Measurements from ENCODE around the gene OPN5. TPM values are rescaled to one million over a fixed set of nuclear protein-coding genes. Genes with fewer than 3 reads are reported as not detected.

Gene OPN5
- total and polyA plus RNA-seq, 12 donors: 0.15 to 1.1 (median 0.35) TPM; not detected in 3

DNA sequence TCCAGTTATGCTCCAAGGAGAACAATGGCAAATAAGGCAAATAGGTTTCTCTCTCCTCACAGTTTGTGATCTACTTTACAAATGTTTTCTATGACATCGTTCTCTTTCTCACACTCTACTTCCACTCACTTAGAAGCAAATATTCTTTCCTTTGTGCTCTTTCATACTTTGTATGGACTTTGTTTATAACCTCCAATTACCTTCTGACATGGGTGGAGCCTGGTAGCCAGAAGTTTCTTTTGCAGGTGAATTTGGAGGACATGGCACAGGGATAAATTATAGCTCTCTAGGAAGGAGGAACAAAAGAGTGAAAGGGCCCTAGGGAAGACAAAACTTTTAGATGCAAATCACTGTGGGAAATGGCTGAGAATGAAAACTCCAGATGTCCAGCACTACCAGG lies 69.3 kb downstream of the OPN5 start:
- WGBS, 2 donors: 70 to 84% methylated on average over 1 of the region's 1 CpG
- H3K4me1 ChIP-seq: peaks cover 0 to 7% (median 0%) of the 10 kb centered on the region in 9 donors
- intact Hi-C loops (cut with DNase I): no loop called here
- H3K27ac ChIP-seq: no peak overlapping the region
- peaks cover 0 to 7% (median 0%) of the 10 kb centered on the region in 7 donors for H3K27me3 ChIP-seq
- H3K4me3 ChIP-seq: no peak overlapping the region
- no peak for DNase-seq
- H3K36me3 ChIP-seq: no peaks in the 10 kb centered on the region
- TF ChIP-seq CTCF (IDR thresholded peaks at IDR 0.05): no peak
- ATAC-seq: no peak
- H3K9me3 ChIP-seq: no peaks in the 10 kb centered on the region

GRCh38 chr6:47852727-47853126 lies 70.9 kb downstream of the OPN5 start:
- 61 to 67% methylated on average over 6 of the region's 6 CpGs for WGBS, 2 donors
- intact Hi-C loops (cut with DNase I): no loop called here
- no peak for ATAC-seq

GRCh38 chr6:47853766-47854165 lies 71.9 kb downstream of the OPN5 start:
- 81 to 83% methylated on average over 3 of the region's 3 CpGs for WGBS, 2 donors
- H3K27ac ChIP-seq: no peak overlapping the region
- ATAC-seq (no peak), DNase-seq (no peak)
- intact Hi-C loops (cut with DNase I): no loop called here
- no peaks in the 10 kb centered on the region for H3K9me3 ChIP-seq
- H3K4me1 ChIP-seq: peaks cover 0 to 7% (median 0%) of the 10 kb centered on the region in 9 donors
- TF ChIP-seq CTCF (IDR thresholded peaks at IDR 0.05): peak in 3 of 9 donors; percentile 6 to 38 (median 22)
- peaks cover 0 to 6% (median 0%) of the 10 kb centered on the region in 7 donors for H3K27me3 ChIP-seq
- H3K36me3 ChIP-seq: no peaks in the 10 kb centered on the region
- H3K4me3 ChIP-seq: no peak overlapping the region

More at GRCh38 chr6:47852727-47853126, 70.9 kb downstream of the OPN5 start:
- TF ChIP-seq CTCF (IDR thresholded peaks at IDR 0.05): no peak
- H3K4me1 ChIP-seq: peaks cover 0 to 7% (median 0%) of the 10 kb centered on the region in 9 donors
- no peak overlapping the region for H3K4me3 ChIP-seq
- DNase-seq: no peak
- no peaks in the 10 kb centered on the region for H3K36me3 ChIP-seq
- no peaks in the 10 kb centered on the region for H3K9me3 ChIP-seq
- H3K27ac ChIP-seq: no peak overlapping the region
- H3K27me3 ChIP-seq: peaks cover 0 to 3% (median 0%) of the 10 kb centered on the region in 7 donors

GRCh38 chr6:47854971-47855370 lies 73.1 kb downstream of the OPN5 start:
- no peak overlapping the region for H3K27ac ChIP-seq
- no peaks in the 10 kb centered on the region for H3K9me3 ChIP-seq
- DNase-seq (no peak), ATAC-seq (no peak)
- H3K4me3 ChIP-seq: no peak overlapping the region
- TF ChIP-seq CTCF (IDR thresholded peaks at IDR 0.05): no peak
- H3K27me3 ChIP-seq: peaks cover 0 to 6% (median 0%) of the 10 kb centered on the region in 7 donors
- WGBS, 2 donors: 26% methylated on average over 1 of the region's 1 CpG
- no peaks in the 10 kb centered on the region for H3K36me3 ChIP-seq
- intact Hi-C loops (cut with DNase I): no loop called here
- peaks cover 0 to 7% (median 0%) of the 10 kb centered on the region in 9 donors for H3K4me1 ChIP-seq

All from heart right ventricle (tissue), 16 donors.